Stimulated activated CD4-positive, alpha-beta T cell treated with anti-CD3 and anti-CD28 coated beads, Interleukin-15, amount 100 ng/mL, for 24 hours (primary cell): ENCODE results near the gene C11orf91.
"Not testable (repeated sequence)": the region's sequence is repeated elsewhere in the genome, so short reads cannot be mapped to it uniquely, and the experiment has no call there.

Source experiments
- DNase-seq: peaks from one replicate; pipeline ENCODE4 v3.0.0-alpha.2; 2020

The C11orf91 gene

DNA sequence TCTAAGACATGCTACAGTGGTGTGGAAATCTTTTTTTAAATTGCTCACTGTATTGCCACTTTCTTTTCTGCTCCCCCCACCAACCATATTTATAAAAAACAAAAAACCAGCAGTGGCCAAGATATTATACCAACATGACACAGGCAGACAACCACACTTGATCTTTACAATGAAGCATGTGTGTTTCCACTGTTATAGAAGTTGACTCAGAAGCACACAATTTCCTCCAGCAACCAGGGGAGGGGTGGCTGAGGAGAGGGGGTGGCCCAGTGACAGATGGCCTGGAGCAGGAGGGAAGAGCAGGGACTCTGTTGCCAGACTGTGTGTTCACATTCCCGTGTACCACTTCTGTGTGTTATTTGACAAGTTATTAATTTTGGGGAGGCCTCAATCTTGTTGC is 20.8 kb upstream of the C11orf91 start:
- no peak for DNase-seq

DNA sequence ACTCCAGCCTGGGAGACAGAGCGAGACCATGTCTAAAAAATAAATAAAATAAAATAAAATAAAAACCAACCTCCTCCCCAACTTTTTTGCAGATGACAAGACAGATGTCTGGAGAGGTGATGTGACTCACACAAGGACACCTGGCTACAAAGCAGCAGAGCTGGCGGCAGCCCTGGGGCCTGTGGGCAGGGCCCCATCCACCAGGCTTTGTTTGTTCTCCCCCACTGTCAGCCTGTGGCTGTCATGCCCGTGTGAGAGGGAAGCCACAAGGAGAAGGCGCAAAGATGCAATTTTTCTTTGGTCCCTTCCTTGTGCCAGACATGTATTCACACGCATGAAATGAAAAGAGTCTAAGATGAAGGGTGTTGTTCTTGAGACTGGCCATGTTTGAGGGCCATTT is 19.0 kb upstream of the C11orf91 start:
- no peak for DNase-seq

DNA sequence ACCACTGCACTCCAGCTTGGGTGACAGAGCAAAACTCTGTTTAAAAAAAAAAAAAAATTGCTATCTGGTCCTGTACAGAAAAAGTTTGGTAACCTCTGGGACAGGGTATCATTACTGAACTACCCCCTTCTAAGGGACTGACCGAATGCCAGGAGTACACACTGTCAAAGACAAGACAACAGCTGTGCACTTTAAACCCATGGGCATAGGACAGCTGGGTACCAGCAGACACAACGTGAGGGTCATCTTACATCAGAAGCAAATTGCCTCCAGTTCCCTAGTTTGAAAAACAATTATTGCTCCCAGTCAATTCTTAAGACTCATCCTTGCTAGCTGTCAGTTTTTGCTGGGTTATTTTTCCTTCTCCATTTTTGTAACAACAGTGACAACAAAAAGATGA is 17.8 kb upstream of the C11orf91 start:
- DNase-seq, result no peak

DNA sequence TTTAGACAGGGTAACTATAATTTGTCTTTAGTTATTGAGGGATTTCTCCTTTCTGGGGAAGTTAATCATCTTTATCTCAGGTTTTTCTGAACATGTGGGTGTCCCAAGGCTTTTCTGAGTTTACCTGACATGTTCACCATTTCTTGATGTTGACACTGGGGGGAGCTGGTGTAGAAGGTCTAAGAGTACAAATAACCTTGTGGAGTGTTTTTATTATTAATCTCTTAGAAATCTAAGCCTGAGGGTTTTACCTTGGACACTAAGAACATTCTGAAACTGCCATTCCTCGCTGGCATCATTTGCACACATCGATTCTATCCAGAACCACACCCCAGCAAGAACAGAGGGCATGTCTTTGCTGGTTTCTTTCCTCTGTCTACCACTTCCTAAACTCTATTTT is 15.6 kb upstream of the C11orf91 start:
- DNase-seq, result no peak

DNA sequence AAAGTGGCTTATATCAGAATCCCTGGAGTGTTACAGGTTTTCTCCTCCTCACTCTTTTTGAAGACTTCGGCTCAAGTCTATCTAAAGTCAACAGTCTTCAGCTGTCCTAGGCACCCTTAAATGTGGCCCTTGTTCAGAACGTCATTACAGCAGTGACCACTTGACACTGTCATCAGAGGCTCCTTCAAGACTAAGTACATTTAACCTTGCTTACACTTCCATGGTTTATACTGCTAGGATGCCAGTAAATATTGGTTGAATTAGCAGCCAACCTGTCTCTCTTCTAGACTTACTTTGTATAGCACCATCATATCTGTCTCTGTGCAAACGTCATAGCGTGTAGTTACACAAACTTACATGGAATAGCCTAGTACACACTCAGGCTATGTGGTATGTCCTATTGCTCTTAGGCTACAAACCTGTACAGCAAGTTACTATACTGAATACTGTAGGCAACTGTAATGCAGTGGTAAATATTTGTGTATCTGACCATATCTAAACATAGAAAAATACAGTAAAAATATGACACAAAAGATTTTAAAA is 13.3 kb upstream of the C11orf91 start:
- DNase-seq, result no peak

DNA sequence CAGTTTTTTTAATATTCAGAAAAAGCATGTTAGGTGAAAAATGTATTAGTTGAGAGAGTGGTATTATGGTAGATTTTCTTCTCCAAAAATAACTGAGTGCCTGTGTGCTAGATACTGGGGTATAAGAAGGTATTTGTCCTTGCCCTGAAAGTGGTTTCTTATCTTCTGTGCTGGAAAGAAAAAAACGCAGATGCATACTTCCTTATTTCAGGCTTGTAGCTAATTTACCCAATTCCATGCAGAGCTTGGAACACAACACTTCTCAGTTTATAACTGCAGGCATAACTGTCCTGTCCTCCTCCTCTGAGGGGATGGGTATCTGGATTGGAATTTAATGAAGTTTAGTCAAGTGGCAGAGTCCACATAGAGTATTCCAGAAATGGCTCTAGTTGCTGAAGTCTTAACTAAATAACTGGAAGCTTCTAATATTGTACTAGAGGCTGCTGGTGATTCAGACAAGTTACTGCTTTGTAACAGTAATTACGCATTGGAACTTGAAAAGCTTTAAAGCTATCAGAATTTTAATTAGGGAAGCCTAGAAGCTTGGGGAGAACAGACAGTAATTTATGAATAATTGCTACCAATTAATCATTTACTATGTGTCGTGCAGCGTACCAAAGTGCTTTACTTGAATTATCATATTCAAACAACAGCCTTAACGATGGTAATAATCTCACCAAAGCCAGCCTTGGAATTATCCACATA is 12.7 kb upstream of the C11orf91 start:
- DNase-seq, result no peak

DNA sequence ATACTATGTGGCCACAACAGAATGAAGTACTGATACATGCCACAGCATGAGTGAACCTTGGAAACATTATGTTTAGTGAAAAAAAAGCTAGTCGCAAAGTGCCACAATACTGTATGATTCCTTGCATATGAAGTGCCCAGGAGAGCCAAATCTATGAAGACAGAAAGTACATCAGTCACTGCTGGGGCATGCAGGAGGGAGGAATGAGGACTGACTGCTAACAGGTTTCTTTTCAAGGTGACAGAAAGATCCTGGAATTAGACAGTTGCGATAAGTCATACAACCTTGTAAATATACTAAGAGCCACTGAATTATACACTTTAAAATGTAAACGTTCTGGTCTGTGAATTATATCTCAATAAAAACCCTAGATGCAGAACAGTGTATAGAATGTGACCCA is 11.8 kb upstream of the C11orf91 start:
- no peak for DNase-seq

DNA sequence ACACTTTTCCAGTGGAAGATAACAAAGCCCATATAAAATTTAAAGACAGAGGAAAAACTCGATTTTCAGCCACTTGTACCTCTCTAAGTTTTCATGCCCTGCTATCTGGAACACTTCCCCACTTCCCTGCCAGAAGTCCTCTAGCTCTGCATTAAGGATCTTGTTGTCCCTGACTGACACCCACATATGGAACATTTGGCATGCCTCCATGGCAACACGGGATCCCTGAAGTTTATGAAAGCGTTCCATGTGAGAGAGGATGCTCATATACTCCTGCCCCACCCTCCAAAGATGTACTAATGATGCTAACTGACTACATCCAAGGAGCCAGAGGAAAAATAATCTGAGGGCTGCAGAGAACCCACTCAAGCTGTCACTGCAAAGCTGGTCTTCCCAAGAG is 8.8 kb upstream of the C11orf91 start:
- no peak for DNase-seq

DNA sequence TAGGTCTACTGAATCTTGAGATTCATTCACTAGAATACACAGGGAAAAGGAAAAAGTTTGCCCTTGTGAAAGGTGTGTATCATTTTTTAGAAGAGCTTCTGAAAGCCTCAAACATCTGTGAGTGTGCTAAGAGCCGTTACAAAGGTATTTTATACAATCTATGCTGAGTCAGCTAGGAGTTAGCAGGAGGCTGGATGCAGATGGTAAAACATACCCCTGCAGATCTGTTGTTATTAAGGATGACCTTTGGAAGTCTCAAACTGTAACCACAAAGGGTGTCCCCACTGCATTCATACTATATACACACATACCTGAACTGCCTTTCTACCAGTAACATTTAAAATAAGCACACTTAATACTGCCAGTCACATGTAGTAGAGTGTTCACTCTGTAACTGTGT is 8.4 kb upstream of the C11orf91 start:
- DNase-seq, result no peak

DNA sequence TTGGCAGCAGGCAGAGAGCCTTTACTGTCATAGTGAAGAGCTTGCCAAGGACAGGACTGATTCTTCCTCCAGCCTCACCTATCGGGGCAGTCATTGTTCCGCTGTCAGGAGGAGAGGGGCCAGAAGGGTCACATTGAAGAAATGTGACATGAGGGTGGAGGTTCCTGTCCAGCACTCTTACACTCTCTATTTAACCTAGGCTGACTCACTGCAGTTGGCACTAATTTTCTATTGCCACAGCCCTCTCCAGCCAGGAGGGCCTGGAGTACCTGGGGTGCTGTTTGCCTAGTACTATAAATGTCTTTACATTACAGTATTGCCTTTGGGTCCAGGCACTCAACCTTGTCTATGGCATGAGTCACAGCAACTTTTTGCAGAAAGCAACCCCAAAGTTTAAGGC is 7.2 kb upstream of the C11orf91 start:
- not testable (repeated sequence) for DNase-seq

DNA sequence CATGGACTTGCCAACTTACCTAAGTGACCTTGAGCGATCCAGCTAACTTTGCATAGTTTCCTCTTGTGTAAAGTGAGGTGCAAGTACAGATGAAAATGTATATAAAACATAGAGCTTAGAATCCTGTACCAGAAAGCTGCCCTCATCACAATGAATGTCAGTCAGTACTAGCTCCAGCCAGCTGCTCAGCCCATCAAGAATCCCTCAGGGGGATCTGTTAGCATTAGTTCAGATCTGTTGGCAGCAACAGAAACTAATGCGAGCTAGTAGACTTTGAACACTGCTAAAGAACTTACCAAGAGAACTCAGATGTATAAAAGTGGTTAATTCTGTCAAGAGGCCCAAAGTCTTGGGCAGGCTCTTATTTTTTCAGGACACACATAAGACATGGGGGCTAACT is 6.3 kb upstream of the C11orf91 start:
- no peak for DNase-seq

DNA sequence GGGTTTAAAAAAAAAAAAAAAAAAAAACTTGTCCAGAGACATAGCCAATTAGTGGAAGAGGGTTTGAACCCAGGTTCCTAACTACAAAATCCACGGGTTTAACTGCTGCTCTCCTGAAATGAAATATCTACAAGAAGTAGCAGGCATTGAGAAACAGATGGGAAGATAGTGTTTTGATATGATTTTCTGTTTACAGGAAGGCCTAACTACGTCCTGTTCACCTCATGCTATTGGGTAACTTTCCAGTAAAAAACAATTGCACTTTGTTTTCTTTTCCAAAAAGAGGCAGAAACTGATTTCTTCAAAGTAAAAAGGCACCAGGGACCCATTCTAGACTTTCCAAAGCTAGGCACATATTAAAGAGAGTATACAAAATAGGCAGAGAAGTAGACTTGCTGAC is 5.9 kb upstream of the C11orf91 start:
- no peak for DNase-seq

DNA sequence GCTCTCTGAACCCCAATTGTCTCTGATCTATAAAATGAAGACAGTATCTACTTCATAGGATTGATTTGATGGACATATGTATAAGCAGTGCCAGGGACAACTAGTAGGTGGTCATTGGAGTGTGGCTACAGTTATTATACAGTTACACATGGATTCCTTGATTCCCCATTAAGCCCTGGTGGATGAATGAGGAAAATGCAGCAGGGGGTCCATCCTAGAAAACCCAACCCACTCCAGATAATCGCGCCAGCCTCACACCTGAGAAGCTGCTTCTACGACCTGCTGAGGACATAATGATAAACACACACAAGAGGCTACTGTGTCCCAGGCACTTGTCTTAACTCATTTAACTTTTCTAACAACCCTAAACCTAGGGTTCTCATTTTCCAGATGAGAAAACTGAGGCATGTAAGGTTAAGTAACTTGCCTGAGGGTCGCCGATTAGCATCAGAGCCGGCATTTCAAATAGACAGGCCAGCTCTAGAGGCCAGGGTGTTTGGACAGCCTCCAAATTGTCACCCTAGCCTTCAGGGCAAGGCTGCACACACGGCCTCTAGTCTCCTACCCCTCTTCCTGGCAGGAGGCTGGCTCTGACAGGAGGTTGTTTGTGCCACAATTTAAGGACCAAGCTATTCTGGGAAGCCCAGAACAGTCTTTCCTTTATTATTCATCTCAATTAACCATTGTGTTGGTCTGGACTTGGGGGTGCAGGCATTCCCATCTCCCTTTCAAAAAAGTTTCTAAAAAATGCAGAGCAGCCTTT is 3.8 kb upstream of the C11orf91 start:
- no peak for DNase-seq

DNA sequence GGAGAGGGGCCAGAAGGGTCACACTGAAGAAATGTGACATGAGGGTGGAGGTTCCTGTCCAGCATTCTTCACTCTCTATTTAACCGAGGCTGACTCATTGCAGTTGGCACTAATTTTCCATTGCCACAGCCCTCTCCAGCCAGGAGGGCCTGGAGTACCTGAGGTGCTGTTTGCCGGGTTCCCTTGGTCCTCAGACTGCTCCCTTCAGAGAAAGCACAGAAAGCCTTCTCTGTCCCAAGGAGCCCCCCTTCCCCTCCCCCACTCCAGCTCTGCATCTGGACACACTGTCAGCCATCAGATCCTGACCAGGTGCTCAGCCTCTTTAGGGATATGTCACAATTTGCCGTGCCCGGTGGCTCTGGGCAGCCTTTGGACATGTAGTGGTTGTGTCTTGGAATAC is 3.2 kb upstream of the C11orf91 start:
- no peak for DNase-seq

DNA sequence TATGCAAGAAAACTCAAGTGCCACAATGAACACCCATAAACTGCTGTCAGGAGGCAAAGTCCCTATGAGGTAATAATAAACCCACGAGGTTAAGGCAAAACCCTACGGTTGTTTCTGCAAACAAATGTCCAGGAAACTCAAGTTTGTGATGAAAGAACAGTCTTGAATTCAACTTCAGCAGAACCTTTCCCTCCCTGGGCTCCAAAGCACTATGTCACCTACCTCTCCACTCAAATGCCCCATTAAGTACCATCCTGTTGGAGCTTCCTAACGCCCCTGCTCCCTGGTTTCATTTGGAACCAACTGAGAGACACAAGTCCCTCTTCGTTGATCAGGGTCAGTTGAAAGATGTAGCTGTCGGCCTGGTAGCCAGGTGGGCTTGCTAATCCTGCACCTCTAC is 2.6 kb upstream of the C11orf91 start:
- DNase-seq, result no peak

DNA sequence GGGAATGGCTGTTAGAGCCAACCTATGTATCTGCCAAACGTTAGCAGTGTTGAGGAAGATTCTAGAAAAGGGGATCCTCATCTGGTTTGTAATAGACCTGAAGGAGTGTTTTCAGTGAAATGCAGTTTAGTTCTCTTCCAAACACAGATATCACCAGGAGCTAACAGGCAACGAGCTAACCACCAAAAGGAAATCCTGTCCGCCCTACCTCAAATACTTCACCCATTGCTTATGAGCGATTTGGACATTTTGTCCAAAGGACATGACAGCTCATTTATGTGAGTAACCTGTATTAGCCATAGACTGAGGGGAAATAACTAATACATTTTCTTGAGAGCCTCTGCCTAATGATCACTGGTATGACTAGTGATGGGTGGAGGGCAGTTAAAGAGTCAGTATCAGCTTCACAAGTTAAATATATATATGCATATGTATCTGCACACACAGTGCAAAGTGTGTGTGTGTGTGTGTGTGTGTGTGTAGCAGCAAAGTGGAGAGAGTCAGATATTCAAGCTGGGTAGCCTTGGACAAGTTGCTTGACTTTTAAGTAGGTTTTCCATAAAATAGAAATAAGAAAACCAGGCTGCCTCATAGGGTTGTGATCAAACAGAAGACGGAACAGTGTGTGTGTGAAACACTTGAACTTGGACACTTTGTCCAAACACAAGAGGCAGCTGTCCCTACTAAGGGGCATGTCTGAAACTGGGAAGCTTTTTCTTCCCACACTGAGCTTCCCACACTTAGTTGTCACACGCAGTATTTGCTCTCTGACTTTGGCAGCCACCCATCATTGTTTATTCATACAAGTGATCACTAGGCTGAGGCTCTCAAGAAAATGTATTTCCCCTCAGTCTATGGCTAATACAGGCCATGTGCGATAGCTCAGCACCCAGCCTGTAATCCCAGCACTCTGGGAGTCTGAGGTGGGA is 940 bp upstream of the C11orf91 start:
- no peak for DNase-seq

DNA sequence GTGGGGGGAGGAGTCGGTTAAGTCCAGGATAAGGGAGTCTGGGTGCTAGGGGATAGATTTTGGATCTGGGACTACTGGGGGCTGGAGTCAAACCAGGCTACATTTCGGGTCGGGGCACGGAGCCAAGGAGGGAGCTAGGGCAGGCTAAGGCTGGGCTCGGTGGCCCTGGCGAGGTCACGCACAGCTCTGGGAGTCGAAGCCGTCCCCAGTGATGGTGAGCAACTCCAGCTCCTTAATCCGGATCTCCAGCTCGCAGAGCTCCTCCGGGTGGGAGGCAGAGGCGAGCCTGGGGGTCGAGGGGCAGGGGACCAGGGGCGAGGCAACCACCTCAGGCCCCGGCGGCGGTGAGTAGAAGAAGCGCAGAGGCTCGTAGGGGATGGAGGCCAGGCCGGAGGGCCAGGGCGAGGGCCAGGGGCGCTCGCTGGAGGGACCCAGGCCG is 544 bp downstream of the C11orf91 start:
- no peak for DNase-seq

DNA sequence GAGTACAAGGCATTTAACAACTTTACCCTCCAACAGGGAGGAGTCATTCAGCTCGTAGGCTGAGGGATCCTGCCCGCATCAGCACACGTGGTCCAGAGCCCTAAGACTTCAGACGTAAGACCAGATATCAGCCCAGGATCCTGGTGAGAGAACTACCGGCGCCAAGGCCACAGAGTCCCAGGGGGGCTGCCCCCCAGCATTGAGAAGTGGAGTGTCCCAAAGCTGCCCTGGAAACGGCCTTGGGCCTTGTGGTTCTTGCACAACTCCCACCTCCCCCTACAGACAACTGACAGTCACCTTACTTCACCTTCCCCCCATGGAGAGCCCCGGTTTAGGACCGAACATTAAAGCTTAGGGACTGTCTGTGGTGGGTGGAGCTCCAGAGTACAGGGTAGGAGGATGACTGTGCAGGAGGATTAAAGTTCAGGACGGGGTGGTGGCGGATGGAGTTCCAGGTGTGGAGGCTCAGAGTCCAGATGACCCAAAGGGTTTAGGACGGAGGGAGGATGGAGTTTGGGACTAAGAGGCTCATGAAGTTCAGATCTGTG is 1.0 kb downstream of the C11orf91 start:
- DNase-seq, result no peak

DNA sequence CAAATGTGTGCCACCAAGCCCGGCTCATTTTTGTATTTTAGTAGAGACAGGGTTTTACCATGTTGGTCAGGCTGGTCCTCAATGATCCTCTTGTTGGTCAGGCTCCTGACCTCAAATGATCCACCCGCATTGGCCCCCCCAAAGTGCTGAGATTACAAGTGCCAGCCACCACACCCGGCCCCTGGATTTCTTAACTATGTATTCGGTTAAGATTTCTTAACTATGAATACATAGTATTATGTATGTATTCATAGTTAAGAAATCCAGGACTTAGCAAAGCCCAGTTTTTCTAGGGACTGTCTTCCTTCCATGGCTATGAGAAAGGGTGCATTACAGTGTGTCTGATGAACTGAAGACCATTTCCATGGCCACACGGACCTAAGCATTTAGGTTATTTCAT is 1.7 kb downstream of the C11orf91 start:
- no peak for DNase-seq

DNA sequence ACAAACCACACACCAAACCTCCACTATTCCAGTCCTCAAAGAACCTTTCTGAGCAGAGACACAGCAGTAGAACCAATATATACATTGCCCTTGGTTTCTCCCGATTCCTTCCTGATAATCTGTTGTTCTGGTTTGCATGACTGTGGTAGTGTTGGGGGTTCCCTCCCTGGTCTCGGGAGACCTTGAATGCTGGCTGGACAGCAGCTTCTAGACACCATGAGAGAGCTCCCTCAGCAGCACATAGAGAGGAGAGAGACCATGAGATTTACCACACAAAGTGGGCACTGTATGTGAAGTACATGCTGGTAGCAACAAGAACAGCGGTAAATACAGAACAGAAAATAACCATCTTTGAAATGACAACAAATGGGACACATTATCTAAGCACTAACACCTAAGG is 2.6 kb downstream of the C11orf91 start:
- DNase-seq, result no peak

DNA sequence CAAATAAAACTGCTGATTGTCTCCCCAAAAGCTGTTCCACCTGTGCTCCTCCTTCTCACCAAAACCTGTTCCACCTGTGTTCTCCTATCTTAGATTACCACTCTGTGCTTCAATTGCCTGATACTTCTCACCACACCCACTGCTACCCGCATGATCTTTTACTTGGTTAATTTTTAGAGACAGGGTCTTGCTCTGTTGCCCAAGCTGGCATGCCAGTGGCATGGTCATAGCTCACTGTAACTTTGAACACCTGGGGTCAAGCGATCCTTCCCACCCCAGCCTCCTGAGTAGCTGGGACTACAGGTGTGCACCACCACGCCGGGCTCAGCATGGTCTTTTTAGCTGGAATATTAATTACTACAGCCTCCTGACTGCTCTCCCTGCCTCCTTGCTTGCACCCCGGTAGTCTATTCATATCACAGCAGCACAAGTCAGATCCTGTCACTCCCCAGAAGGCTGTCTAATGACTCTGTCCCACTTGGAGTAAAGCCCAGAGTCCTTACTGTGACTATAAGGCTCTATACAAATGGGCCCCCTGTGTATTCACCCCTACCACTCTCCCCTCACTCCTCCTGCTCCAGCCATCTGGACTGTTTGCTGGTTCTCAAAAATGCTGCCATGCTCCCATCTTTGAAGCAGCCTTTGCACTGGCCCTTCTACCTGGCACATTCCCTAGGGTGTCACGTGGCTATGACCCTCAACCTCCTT is 3.5 kb downstream of the C11orf91 start:
- DNase-seq, result no peak

DNA sequence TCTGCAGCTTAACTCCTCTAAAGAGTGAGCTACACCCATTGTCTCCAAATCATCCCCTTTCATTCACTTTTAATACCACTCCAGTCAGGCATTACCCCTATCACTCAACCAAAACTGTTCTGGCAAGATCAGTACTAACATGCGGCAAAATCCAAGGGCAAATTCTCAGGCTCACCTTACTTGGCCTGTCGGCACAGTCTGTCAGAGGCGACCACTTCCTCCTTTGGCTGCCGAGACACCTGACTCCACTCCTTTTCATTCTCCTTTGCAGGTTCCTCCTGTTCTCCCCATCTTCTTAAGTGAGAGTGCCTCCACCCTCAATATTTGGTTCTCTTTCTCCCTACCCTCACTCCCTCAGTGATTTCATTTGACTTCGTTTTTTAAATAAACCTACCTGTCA is 4.2 kb downstream of the C11orf91 start:
- no peak for DNase-seq
